GM18870 (cell line): ENCODE data around the gene TMEM161B.
"Not testable (repeated sequence)": the region's sequence is repeated elsewhere in the genome, so short reads cannot be mapped to it uniquely, and the experiment has no call there.

Source experiments
- ATAC-seq: cut with Tn5 transposase; IDR thresholded peaks from one replicate; pipeline ENCODE4 v1.9.1; 2021; ENCODE audit warnings: moderate library complexity; ENCODE audit not compliant: unreplicated experiment

The TMEM161B gene

DNA sequence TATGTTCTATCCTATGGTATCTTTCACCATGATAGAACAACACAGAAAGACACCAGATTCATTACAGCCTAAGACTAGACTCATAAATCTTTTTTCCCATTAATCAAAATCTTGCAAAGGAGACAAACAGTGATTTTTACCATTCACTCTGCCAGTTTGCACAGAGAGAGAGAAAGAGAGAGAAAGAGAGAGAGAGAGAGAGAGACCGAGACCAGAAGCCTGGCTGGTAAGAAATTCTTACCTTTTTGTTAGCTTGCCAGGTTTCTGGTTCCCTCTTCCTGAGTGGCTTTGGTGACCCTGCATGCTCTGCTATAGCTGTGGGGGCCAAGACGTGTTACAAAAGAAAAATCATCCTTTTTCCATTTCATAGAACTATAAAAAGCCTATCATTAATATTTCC, 18.6 kb downstream of the TMEM161B start:
- no peak for ATAC-seq

GRCh38 chr5:88248743-88249540, 19.7 kb downstream of the TMEM161B start:
- no peak for ATAC-seq

GRCh38 chr5:88248094-88248493, 20.6 kb downstream of the TMEM161B start:
- ATAC-seq = no peak

DNA sequence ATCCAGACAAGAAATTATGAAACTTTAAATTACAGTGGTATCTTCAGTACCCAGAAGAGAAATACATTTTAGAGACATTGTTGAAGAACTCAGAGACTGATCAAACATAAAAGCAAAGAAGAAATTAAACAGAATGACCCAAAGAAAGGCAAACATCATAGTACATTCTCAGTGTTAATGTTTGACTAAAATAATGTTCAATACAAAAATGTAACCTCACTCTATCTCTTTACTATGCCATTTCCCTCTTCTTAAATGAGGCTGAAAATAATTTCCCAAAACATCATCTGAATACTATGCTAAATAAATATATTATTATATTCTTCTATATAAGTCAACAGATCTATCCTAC, 22.8 kb downstream of the TMEM161B start:
- ATAC-seq = no peak

GRCh38 chr5:88245241-88245892, 23.3 kb downstream of the TMEM161B start:
- ATAC-seq = no peak

GRCh38 chr5:88244686-88245085, 24.0 kb downstream of the TMEM161B start:
- no peak for ATAC-seq

- ATAC-seq = not testable (repeated sequence)
Observed at GRCh38 chr5:88243493-88243892, 25.2 kb downstream of the TMEM161B start.

GRCh38 chr5:88238732-88239131, 29.9 kb downstream of the TMEM161B start:
- no peak for ATAC-seq

GRCh38 chr5:88236866-88237642, 31.6 kb downstream of the TMEM161B start:
- ATAC-seq = no peak

DNA sequence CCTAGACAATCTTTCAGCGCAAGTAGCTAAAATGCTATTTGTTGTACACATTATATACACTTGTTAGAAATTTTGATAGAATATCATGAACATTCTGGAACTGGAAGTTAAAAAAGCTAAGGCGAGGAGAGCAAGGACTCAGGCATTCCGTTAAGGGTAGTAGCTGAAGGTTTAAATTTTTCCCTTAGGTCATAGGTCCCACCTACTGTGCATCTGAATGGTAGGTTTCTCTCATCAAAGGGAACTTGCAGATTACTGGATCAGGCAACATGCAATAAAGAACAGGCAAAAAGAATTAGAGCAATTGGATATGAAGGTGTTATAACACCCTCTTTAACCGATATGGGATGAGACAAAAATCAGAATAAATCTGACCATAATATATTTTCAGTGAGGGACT, 32.8 kb downstream of the TMEM161B start:
- ATAC-seq = no peak

DNA sequence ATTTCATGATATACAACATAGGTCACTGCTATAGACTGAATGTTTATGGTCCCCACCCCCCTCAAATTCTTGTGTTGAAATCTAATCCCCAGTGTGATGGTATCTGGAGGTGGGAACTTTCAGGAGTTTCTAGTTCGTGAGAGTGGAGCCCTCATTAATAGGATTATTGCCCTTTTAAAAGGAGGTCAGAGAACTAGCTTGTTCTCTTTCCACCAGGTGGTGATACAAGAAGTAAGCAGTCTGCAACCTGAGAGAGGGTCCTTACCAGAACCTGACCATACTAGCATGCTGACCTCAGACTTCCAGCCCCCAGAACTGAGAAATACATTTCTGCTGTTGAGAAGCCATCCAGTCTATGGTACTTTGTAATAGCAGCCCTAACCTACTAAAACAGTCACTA, 33.3 kb downstream of the TMEM161B start:
- no peak for ATAC-seq

DNA sequence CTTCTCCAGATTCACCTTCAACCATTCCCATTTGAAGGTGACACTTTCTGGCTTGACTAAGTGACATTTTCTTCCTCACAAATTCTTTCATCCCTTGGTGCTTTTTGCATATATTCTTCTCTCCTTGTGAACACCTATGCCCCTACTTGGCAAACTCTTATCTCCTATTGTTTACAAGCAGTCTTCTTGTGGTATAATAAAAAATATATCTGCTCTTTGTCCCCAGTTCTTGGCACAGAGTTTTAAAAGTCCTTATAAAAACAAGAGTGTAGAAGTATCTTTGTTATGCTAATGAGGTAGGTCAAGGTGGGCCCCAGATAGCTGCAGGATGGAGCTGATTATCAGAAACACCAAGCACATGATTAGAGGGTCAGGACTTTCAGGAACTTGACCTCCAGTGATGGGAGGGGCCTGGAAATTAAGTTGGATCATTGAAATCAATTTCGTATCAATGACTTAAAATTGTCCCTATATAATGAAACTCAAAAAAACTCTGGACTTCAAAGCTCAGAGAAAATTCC, 38.0 kb downstream of the TMEM161B start:
- no peak for ATAC-seq

GRCh38 chr5:88226881-88227450, 41.7 kb downstream of the TMEM161B start:
- peak; percentile 84 for ATAC-seq

DNA sequence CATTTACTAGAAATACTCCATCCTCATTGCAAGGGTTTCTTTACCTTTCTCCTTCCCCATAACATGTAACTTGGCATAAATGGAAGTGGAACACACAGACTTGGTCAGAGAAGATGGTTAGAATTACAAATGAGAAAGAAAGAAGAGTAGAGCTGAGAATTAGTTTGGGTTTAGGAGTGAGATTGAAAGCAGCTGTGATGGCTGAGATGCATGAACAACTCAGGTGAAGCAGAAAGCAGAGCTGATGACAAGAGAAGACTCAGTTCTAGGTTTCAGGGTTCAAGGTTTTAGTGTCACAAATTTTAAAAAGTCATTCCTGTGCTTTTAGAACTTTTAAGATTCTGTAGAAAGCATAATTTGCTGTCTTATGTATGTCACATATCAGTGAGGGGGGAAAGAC, 54.0 kb downstream of the TMEM161B start:
- peak; percentile 34 for ATAC-seq

GRCh38 chr5:88207575-88207974, 61.1 kb downstream of the TMEM161B start:
- ATAC-seq = no peak

DNA sequence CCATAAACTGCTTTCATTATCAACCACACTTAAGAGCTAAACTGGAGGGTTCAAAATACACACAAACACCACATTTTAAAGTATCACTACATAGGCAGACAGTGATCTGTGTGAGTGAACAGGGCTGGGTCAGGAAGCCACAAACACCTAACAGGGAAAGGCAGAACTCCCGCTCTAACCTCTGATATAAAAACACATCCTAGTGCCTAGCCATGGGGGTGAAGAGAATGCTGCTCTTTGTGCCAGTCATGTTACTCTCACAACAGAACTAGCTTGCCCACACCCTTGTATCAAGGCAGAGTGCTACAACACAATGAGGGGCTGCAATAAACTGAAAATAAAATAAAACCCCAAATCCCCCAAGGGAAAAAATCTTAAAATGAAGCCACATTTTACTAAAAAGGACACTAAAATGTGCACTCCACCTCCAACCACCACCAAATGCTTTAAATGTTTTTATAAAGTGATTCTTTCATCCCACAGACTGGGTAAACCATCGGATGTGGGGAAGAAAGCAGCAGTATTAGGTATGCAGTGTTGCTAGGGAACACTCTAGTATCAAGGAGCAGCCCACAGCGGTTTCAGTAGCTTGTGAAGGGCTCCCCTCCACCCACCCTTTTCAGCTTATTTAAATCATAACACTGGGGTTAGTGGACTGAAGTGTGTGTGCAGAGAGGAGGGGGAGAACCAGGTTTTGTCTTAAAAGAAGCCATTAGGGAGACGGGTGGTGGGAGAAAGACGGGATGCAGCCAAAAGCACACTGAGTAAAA, 64.5 kb downstream of the TMEM161B start:
- ATAC-seq = no peak

- no peak for ATAC-seq
Observed at GRCh38 chr5:88195636-88196035, 73.0 kb downstream of the TMEM161B start.

- ATAC-seq = no peak
Observed at GRCh38 chr5:88193896-88194295, 74.7 kb downstream of the TMEM161B start.

DNA sequence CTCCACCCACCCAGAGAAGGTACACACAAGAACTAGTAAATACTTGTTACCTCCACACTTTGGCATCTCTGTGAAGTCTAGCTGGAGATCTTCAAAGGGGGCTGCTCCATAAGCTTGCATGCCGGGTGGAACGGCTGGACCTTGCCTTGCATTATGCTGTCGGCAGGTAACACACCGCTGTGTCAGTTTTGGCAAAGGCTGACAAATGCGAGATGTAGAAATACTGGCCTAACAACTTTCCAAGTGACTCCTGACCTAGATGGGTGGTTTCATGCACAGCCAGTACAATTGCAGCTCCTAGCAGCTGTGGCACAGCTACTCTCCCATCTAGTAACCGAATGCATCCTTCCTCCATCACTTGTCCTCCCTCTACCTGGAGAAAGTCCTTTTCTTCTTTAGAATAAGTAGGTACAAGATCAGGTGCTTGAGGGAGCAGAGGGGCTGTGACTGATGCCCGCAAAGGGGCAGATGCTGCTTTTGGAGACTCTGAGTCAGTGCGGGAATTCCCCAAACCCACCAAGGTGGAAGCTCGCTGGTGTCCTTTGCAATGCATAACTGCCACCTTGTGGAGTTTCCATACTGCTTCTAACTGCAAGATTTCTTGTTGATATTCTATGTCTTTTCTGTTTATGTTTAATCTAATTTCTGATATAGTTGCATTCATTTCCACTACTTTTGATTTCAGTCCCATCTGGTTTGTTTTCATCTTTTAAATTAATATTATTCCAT, 78.4 kb downstream of the TMEM161B start:
- ATAC-seq = no peak

GRCh38 chr5:88189484-88189883, 79.2 kb downstream of the TMEM161B start:
- not testable (repeated sequence) for ATAC-seq
